Loucy (cell line): ENCODE measurements around the gene MRM1.
"Not testable (repeated sequence)": the region's sequence is repeated elsewhere in the genome, so short reads cannot be mapped to it uniquely, and the experiment has no call there.

Experiments
- H2AFZ ChIP-seq: fragments of 200-600 bp; sonication (generic); 2 replicates; pipeline ENCODE4 v1.6.0; 2016; ENCODE audit warnings: antibody characterized with exemption, mild to moderate bottlenecking, low read length, moderate library complexity
- H3F3A ChIP-seq: fragments of 200-600 bp; 2 replicates; pipeline ENCODE4 v1.6.0; 2016; ENCODE audit warnings: antibody characterized with exemption, low read depth, mild to moderate bottlenecking
- H3K27me3 ChIP-seq: fragments of 200-600 bp; sonication (generic); 2 replicates; pipeline ENCODE4 v1.6.1; 2014; ENCODE audit warnings: low read length, mild to moderate bottlenecking; ENCODE audit not compliant: insufficient read depth, poor library complexity, severe bottlenecking
- H3K36me3 ChIP-seq: fragments of 200-600 bp; sonication (generic); 2 replicates; pipeline ENCODE4 v1.6.1; 2016; ENCODE audit warnings: low read length; ENCODE audit not compliant: insufficient read depth
- H3K4me1 ChIP-seq: fragments of 200-600 bp; sonication (generic); 2 replicates; pipeline ENCODE4 v1.5.1; 2014; ENCODE audit warnings: low read length, mild to moderate bottlenecking; ENCODE audit not compliant: insufficient read depth, poor library complexity, severe bottlenecking
- H3K4me2 ChIP-seq: fragments of 200-600 bp; sonication (generic); 2 replicates; pipeline ENCODE4 v1.6.0; 2014; ENCODE audit warnings: antibody characterized with exemption, low read length, low read depth, mild to moderate bottlenecking; ENCODE audit not compliant: poor library complexity, severe bottlenecking
- H3K4me3 ChIP-seq: fragments of 200-600 bp; sonication (generic); 2 replicates; pipeline ENCODE4 v1.5.1; 2014; ENCODE audit warnings: low read length, mild to moderate bottlenecking, mixed read lengths; ENCODE audit not compliant: poor library complexity, severe bottlenecking
- H3K79me2 ChIP-seq: fragments of 200-600 bp; sonication (generic); 2 replicates; pipeline ENCODE4 v1.6.1; 2014; ENCODE audit warnings: low read length; ENCODE audit not compliant: insufficient read depth
- H3K9ac ChIP-seq: fragments of 200-600 bp; sonication (generic); 2 replicates; pipeline ENCODE4 v1.6.0; 2014; ENCODE audit warnings: mild to moderate bottlenecking, low read depth, low read length, moderate library complexity; ENCODE audit not compliant: poor library complexity, severe bottlenecking
- H3K9me2 ChIP-seq: fragments of 200-600 bp; sonication (generic); replicated peaks from 2 replicates; pipeline ENCODE4 v1.6.1; 2016; ENCODE audit warnings: low read depth, low read length, mixed read lengths
- H3K9me3 ChIP-seq: fragments of 200-600 bp; sonication (generic); 2 replicates; pipeline ENCODE4 v1.6.1; 2014; ENCODE audit warnings: mild to moderate bottlenecking, antibody characterized with exemption, low read length, low read depth; ENCODE audit not compliant: insufficient read depth
- H4K20me1 ChIP-seq: fragments of 200-600 bp; sonication (generic); 2 replicates; pipeline ENCODE4 v1.6.0; 2014; ENCODE audit warnings: antibody characterized with exemption, low read length, mild to moderate bottlenecking; ENCODE audit not compliant: insufficient read depth, poor library complexity, severe bottlenecking
- CTCF ChIP-seq: fragments of 200-600 bp; sonication (generic); conservative IDR thresholded peaks from 2 replicates; pipeline ENCODE4 v1.5.1; 2014; ENCODE audit warnings: mild to moderate bottlenecking, antibody characterized with exemption, low read length
- EZH2phosphoT487 ChIP-seq: fragments of 200-600 bp; IDR thresholded peaks from 2 replicates; pipeline ENCODE4 v1.6.1; 2018; ENCODE audit warnings: antibody characterized with exemption, mild to moderate bottlenecking, moderate library complexity, borderline replicate concordance

MRM1 gene

GRCh38 chr17:36602924-36603384 is 1.6 kb downstream of the MRM1 start:
- peaks cover 10% of the 10 kb centered on the region for H4K20me1 ChIP-seq

GRCh38 chr17:36605028-36605427 is 3.6 kb downstream of the MRM1 start:
- not testable (repeated sequence) for H3K9me2 ChIP-seq, H3K36me3 ChIP-seq, H3K9ac ChIP-seq, H3K9me3 ChIP-seq, H3F3A ChIP-seq, H2AFZ ChIP-seq, H3K4me3 ChIP-seq, H3K4me2 ChIP-seq, H4K20me1 ChIP-seq, H3K27me3 ChIP-seq
- H3K79me2 ChIP-seq: peaks cover 30% of the 10 kb centered on the region
- peaks cover 23% of the 10 kb centered on the region for H3K4me1 ChIP-seq

More at GRCh38 chr17:36602924-36603384, 1.6 kb downstream of the MRM1 start:
- H3K9me3 ChIP-seq: no peaks in the 10 kb centered on the region
- no peaks in the 10 kb centered on the region for H3K36me3 ChIP-seq
- no peaks in the 10 kb centered on the region for H3K27me3 ChIP-seq
- H3K9me2 ChIP-seq: no peaks in the 10 kb centered on the region
- H3K79me2 ChIP-seq: peaks cover 30% of the 10 kb centered on the region
- TF ChIP-seq CTCF (peak; percentile 85), EZH2phosphoT487 (no peak)
- peak overlapping the region; percentile 80 for H3K9ac ChIP-seq
- H3K4me2 ChIP-seq: peak overlapping the region; percentile 94
- H3K4me1 ChIP-seq: peaks cover 23% of the 10 kb centered on the region
- no peaks in the 10 kb centered on the region for H3F3A ChIP-seq
- H3K4me3 ChIP-seq: peak overlapping the region; percentile 84
- H2AFZ ChIP-seq: no peak overlapping the region

- TF ChIP-seq CTCF: no peak
- no peak for TF ChIP-seq EZH2phosphoT487
- Histone ChIP-seq H3K9me3 (no peaks in the 10 kb centered on the region), H3K4me3 (no peak overlapping the region), H3F3A (no peaks in the 10 kb centered on the region), H3K9me2 (no peaks in the 10 kb centered on the region), H3K27me3 (no peaks in the 10 kb centered on the region), H2AFZ (no peak overlapping the region), H3K4me2 (no peak overlapping the region), H3K4me1 (peaks cover 8% of the 10 kb centered on the region), H3K79me2 (peaks cover 16% of the 10 kb centered on the region; the same call in 1 of the 2 replicates), H3K9ac (no peak overlapping the region), H3K36me3 (no peaks in the 10 kb centered on the region), H4K20me1 (peaks cover 3% of the 10 kb centered on the region)
Observed at GRCh38 chr17:36608280-36608679, 6.9 kb downstream of the MRM1 start.

- H2AFZ ChIP-seq: no peak overlapping the region
- peak; percentile 63 for TF ChIP-seq CTCF
- TF ChIP-seq EZH2phosphoT487: no peak
Observed at GRCh38 chr17:36608794-36609497, 7.6 kb downstream of the MRM1 start.

More at GRCh38 chr17:36608794-36609497, 7.6 kb downstream of the MRM1 start:
- Histone ChIP-seq H3K4me1 (peaks cover 8% of the 10 kb centered on the region), H3K4me2 (no peak overlapping the region), H3K4me3 (no peak overlapping the region), H3K27me3 (no peaks in the 10 kb centered on the region), H3K9me3 (no peaks in the 10 kb centered on the region), H3K79me2 (peaks cover 12% of the 10 kb centered on the region; the same call in 1 of the 2 replicates), H3K9ac (no peak overlapping the region), H3F3A (no peaks in the 10 kb centered on the region), H3K36me3 (no peaks in the 10 kb centered on the region), H4K20me1 (no peaks in the 10 kb centered on the region), H3K9me2 (no peaks in the 10 kb centered on the region)
